Measurements from ENCODE around the gene SOBP.

DNA sequence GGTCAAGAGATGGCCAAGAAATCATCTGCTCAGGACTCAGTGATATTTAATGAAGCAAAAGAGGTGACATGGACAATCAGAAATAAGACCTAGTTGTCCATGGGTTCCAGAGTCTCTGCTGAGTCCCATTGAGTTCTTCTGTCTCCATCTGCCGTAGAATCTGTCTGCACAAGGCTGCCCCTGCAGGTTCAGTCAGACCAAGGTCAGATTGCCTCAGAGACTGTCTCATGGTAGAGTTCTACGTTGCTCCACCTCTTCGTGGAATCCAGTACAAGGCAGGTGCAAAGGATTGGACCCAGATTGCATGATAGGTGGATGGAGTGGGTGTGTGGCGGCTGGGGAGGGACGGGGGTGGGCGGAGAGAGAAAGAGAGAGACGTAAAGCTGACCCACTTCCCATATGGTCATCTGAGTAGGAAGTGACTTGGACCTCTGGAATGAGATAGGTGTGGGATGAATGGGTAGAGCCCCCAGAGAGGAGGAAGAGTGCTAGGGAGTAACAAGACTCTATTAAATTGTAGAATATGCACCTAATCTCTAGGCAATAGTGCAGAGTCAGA, 75.3 kb downstream of the SOBP start:
- TF ChIP-seq ZNF274 (IDR thresholded peaks at IDR 0.05; ENCODE audit: low read depth, low read length) (no peak), SUZ12 (IDR thresholded peaks at IDR 0.05; ENCODE audit: extremely low read depth, insufficient read depth, insufficient read length) (no peak), YY1 (IDR thresholded peaks at IDR 0.05; ENCODE audit: insufficient read depth, insufficient read length) (no peak)
